NT2/D1 (cell line): ENCODE measurements around the gene TBCD.

Experiments used
- SUZ12 ChIP-seq: IDR thresholded peaks from 2 replicates; pipeline ENCODE4 v1.6.1; 2011; ENCODE audit not compliant: insufficient read length, insufficient read depth; ENCODE audit errors: extremely low read depth
- YY1 ChIP-seq: IDR thresholded peaks from 2 replicates; pipeline ENCODE4 v1.6.1; 2011; ENCODE audit not compliant: insufficient read length, insufficient read depth
- ZNF274 ChIP-seq: IDR thresholded peaks from 2 replicates; pipeline ENCODE4 v1.6.1; 2011; ENCODE audit warnings: mild to moderate bottlenecking, low read depth, low read length

DNA sequence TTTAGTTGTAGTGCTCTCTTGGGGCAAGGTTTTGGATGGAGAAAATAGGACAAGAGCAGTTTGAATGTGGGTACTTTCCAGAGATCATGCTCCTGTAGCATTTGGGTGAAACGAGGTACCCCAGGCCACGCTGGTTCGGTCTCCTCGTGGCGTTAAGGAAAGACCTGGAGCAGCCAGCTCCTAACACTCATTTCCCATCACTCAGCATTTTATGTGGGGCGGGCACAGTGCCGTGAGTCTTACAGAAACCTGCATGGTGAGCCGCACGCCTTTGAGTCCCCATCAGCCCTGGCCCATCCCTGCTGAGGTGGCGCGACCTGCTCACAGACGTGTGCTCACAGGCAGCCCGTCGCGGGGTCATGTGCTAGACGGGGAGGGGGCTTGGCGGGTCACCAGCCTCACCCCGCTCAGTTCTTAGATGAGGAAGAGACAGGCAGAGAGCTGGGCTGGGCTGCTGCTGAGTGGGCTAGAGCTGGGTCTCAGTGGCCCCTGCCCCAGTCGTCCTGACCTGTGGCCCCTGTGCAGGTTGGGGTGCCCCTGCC, 37.3 kb downstream of the TBCD start:
- no peak for TF ChIP-seq YY1
- no peak for TF ChIP-seq ZNF274
- TF ChIP-seq SUZ12, result no peak
